Measurements from ENCODE around the gene GNG8. TPM values are rescaled to one million over a fixed set of nuclear protein-coding genes. Genes with fewer than 3 reads are reported as not detected.

The GNG8 gene
- total and polyA plus RNA-seq, 9 of the 15 experiments (the other 6 are each of a cell fraction or from before 2014, with no cell fraction given), result 1.3 TPM; not detected in 8

DNA sequence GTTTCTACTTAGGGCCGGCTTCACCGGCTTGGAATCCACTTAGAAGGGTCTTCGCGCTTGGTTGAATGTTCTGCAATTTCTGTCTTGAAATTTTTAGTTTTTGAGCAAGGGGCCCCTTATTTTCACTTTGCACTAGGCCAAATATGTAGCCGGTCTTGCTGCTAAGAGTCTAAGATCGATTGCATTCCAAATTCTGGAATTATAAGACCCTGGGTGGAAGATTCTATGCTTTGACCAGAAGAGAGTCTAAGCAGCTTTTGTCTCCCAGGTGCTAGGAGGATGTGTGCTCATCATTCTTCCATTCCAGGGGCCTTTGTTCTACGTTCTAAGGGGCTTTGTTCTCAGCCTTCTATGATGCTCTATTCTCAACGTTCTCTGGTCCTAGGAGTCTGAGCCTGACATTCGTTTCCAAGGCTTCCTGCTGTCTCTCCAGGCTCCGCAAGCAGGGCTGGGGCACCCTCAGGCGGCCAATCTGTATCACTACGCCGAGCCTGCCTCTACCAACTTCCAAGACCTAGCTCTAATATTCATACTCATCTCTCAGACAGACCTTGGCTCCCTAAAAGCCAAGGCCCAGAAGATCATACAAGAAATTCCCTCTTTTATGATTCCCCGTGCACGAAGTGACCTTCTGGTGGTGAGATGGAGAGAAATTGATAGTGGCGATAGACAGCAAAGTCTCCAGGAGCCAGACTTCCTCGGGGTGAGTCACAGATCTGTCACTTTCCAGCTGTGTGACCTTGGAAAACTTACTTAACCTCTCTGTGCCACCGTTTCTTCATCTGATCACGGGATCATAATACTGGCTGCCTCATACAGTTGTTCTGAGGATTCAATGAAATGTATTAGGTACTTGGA lies 26.0 kb upstream of the GNG8 start (continued):
- TF ChIP-seq, protein P1, sequence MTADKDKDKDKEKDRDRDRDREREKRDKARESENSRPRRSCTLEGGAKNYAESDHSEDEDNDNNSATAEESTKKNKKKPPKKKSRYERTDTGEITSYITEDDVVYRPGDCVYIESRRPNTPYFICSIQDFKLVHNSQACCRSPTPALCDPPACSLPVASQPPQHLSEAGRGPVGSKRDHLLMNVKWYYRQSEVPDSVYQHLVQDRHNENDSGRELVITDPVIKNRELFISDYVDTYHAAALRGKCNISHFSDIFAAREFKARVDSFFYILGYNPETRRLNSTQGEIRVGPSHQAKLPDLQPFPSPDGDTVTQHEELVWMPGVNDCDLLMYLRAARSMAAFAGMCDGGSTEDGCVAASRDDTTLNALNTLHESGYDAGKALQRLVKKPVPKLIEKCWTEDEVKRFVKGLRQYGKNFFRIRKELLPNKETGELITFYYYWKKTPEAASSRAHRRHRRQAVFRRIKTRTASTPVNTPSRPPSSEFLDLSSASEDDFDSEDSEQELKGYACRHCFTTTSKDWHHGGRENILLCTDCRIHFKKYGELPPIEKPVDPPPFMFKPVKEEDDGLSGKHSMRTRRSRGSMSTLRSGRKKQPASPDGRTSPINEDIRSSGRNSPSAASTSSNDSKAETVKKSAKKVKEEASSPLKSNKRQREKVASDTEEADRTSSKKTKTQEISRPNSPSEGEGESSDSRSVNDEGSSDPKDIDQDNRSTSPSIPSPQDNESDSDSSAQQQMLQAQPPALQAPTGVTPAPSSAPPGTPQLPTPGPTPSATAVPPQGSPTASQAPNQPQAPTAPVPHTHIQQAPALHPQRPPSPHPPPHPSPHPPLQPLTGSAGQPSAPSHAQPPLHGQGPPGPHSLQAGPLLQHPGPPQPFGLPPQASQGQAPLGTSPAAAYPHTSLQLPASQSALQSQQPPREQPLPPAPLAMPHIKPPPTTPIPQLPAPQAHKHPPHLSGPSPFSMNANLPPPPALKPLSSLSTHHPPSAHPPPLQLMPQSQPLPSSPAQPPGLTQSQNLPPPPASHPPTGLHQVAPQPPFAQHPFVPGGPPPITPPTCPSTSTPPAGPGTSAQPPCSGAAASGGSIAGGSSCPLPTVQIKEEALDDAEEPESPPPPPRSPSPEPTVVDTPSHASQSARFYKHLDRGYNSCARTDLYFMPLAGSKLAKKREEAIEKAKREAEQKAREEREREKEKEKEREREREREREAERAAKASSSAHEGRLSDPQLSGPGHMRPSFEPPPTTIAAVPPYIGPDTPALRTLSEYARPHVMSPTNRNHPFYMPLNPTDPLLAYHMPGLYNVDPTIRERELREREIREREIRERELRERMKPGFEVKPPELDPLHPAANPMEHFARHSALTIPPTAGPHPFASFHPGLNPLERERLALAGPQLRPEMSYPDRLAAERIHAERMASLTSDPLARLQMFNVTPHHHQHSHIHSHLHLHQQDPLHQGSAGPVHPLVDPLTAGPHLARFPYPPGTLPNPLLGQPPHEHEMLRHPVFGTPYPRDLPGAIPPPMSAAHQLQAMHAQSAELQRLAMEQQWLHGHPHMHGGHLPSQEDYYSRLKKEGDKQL (CRISPR knock-in tag; IDR thresholded peaks at IDR 0.05; ENCODE audit: borderline replicate concordance), result no peak
- TF ChIP-seq POLR2A (conservative IDR thresholded peaks at IDR 0.05) (no peak), ZNF707 (CRISPR knock-in tag; conservative IDR thresholded peaks at IDR 0.05) (no peak), ZNF197 (CRISPR knock-in tag; IDR thresholded peaks at IDR 0.05; ENCODE audit: low read depth) (no peak), FOXM1 (IDR thresholded peaks at IDR 0.05; ENCODE audit: low read depth) (no peak), FOXM1 (CRISPR knock-in tag; IDR thresholded peaks at IDR 0.05; ENCODE audit: low read depth) (no peak), NRF1 (conservative IDR thresholded peaks at IDR 0.05 in 1 of 2, IDR thresholded peaks at IDR 0.05 in 1 of 2) (no peak), ELF2 (CRISPR knock-in tag; IDR thresholded peaks at IDR 0.05) (no peak), SIN3B (IDR thresholded peaks at IDR 0.05; ENCODE audit: low read depth) (no peak), ZBTB1 (CRISPR knock-in tag; IDR thresholded peaks at IDR 0.05; ENCODE audit: borderline replicate concordance, low read depth) (no peak), ZNF766 (CRISPR knock-in tag; conservative IDR thresholded peaks at IDR 0.05) (no peak), NFRKB (IDR thresholded peaks at IDR 0.05; ENCODE audit: low read depth) (no peak), ZNF212 (CRISPR knock-in tag; IDR thresholded peaks at IDR 0.05) (no peak)
- TF ChIP-seq, protein P2, sequence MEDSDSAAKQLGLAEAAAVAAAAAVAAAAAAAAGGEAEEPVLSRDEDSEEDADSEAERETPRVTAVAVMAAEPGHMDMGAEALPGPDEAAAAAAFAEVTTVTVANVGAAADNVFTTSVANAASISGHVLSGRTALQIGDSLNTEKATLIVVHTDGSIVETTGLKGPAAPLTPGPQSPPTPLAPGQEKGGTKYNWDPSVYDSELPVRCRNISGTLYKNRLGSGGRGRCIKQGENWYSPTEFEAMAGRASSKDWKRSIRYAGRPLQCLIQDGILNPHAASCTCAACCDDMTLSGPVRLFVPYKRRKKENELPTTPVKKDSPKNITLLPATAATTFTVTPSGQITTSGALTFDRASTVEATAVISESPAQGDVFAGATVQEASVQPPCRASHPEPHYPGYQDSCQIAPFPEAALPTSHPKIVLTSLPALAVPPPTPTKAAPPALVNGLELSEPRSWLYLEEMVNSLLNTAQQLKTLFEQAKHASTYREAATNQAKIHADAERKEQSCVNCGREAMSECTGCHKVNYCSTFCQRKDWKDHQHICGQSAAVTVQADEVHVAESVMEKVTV (CRISPR knock-in tag; IDR thresholded peaks at IDR 0.05), result peak; percentile 97
- TF ChIP-seq, protein P3, sequence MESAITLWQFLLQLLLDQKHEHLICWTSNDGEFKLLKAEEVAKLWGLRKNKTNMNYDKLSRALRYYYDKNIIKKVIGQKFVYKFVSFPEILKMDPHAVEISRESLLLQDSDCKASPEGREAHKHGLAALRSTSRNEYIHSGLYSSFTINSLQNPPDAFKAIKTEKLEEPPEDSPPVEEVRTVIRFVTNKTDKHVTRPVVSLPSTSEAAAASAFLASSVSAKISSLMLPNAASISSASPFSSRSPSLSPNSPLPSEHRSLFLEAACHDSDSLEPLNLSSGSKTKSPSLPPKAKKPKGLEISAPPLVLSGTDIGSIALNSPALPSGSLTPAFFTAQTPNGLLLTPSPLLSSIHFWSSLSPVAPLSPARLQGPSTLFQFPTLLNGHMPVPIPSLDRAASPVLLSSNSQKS (CRISPR knock-in tag; IDR thresholded peaks at IDR 0.05), result no peak
- TF ChIP-seq, protein P4, sequence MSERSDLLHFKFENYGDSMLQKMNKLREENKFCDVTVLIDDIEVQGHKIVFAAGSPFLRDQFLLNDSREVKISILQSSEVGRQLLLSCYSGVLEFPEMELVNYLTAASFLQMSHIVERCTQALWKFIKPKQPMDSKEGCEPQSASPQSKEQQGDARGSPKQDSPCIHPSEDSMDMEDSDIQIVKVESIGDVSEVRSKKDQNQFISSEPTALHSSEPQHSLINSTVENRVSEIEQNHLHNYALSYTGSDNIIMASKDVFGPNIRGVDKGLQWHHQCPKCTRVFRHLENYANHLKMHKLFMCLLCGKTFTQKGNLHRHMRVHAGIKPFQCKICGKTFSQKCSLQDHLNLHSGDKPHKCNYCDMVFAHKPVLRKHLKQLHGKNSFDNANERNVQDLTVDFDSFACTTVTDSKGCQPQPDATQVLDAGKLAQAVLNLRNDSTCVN (CRISPR knock-in tag; IDR thresholded peaks at IDR 0.05), result no peak
- TF ChIP-seq, protein P5, sequence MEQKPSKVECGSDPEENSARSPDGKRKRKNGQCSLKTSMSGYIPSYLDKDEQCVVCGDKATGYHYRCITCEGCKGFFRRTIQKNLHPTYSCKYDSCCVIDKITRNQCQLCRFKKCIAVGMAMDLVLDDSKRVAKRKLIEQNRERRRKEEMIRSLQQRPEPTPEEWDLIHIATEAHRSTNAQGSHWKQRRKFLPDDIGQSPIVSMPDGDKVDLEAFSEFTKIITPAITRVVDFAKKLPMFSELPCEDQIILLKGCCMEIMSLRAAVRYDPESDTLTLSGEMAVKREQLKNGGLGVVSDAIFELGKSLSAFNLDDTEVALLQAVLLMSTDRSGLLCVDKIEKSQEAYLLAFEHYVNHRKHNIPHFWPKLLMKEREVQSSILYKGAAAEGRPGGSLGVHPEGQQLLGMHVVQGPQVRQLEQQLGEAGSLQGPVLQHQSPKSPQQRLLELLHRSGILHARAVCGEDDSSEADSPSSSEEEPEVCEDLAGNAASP (IDR thresholded peaks at IDR 0.05), result no peak

Data from K562 (cell line).